ENCODE measurements around the gene RTP2.
"Not testable (repeated sequence)": the region's sequence is repeated elsewhere in the genome, so short reads cannot be mapped to it uniquely, and the experiment has no call there.

The RTP2 gene

DNA sequence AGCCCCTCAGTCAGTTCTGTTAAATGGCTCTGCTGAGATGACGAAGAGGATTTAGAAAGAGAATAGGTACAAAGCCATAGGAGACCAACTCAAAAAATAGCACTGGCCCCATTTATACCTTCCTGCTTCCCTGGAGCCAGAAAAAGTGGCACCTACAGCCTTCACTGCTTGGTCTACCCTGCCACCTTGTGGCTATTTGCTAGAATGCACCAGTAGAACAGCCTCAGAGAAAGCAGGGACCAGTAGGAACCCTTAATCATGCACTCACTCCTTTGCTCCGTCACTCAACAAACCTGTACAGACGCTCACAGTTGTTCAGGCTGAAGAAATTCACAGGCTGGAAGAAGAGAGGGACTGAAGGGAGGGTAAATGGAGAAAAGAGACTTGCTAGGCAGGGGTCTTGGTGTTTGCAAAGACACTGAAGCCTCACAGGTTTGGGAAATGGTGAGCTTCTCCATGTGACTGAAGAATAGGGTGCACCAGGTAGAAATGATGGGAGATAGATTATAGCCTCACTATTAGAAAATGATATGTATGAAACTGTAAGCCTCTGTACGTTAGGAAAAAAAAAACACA, 12.1 kb upstream of the RTP2 start:
- peak in 52 of 58 donors; percentile 4 to 87 (median 44) for DNase-seq

DNA sequence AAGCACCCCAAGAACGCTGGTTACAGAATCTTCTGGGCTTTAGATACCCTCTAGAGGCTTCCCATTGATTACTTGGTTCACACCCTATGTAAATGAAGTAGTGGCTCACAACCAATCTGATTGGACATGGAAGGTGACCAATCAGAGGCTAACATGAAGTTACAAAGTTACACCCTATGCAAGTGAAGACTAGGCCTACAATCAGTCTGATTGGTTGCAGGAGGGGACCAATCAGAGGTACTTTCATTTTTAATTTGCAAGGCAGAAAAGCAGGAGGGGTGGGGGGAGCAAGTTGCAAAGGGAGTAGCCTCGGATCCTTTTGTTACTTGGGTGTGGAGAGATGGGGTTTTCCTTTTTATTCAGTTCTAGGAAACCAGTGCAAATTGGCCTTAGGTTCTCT, 11.1 kb upstream of the RTP2 start:
- no peak for DNase-seq

DNA sequence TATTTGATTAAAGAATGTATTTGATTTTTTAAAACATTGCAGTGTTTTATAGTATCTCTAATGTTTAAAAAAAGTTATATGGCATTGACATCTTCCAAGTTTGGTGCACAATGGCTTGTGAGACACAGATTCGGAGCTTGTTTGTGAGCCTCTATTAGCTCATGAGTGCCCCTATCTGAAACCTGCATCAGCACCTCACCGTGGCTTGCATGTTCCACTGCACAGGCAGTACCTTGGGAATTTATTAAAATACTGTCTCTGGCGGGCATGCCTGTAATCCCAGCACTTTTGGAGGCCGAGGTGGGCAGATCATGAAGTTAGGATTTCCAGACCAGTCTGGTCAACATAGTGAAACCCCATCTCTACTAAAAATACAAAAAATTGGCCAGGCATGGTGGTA, 6.8 kb upstream of the RTP2 start:
- no peak for DNase-seq

DNA sequence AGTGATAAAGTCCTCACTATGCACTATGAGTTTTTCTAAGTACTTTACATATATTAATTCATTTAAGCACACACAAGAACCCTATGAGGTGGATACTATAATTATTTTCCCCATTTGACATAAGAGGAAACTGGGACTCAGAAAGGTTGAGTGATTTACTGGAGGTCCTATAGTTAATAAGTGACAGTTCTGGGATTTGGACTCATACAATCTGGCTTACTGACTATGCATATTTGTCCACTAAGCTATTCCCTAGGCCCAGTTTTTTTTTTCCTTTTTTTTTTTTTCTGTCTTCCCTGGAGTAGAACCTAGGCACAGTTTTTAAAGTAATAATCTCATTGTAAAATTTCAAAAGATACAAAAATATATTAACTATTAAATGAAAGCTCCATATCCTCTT, 6.3 kb upstream of the RTP2 start:
- no peak for DNase-seq

DNA sequence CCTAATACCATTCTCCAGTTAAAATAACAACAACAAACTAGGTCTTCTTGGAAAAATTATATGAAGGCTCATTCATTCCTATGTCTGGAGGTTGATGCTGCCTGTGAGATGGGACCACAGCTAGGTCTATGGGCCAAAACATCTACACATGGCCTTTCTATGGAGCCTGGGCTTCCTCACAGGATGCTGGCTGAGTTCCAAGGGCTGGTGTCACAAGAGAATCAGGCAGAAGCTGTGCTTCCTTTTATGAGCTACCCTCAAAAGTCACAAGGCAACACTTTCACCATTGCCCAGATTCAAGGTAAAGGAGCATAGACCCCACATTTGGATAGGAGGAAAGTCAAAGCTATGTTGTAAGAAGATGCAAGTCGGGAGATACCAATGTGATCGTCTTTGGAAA, 4.6 kb upstream of the RTP2 start:
- peak in 1 of 58 donors; percentile 3 for DNase-seq

DNA sequence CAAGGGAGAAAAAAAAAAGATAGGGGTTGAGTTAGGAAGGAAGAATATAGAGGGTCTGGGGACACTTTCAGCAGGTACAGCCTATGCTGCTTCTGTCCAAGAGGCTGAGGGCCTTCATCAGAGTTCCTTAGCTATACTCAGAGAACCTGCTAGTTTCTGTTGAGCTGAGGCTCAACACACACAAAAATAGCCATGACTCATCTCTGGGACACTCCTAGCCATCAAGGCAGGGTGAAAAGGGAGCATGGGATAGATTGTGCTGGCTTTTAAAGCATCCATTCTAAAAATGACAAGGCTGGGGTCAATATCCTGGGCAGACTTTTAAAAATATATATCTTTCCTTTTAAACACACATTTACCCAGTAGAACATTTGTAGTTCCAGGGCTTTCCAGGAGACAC, 2.8 kb upstream of the RTP2 start:
- DNase-seq = no peak

DNA sequence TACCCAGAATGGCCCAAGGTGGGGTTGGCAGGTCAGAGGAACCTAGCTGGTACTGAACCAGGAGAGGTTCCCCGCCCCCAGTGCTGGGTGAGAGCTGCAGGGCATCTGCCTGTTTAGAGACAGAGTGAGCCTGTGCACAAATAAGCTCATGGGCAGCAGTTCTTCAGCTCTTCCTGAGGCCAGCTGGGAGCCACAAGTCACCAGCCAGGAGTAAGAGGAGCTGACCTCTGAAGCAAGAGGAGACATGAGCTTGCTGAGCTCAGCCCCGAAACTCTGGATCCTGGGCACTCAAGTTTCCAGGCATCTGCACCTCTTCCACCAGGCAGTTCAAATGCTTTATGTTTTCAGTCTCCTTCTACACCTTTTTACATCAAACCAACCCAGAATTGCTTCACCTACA, 2.1 kb downstream of the RTP2 start:
- DNase-seq = no peak

DNA sequence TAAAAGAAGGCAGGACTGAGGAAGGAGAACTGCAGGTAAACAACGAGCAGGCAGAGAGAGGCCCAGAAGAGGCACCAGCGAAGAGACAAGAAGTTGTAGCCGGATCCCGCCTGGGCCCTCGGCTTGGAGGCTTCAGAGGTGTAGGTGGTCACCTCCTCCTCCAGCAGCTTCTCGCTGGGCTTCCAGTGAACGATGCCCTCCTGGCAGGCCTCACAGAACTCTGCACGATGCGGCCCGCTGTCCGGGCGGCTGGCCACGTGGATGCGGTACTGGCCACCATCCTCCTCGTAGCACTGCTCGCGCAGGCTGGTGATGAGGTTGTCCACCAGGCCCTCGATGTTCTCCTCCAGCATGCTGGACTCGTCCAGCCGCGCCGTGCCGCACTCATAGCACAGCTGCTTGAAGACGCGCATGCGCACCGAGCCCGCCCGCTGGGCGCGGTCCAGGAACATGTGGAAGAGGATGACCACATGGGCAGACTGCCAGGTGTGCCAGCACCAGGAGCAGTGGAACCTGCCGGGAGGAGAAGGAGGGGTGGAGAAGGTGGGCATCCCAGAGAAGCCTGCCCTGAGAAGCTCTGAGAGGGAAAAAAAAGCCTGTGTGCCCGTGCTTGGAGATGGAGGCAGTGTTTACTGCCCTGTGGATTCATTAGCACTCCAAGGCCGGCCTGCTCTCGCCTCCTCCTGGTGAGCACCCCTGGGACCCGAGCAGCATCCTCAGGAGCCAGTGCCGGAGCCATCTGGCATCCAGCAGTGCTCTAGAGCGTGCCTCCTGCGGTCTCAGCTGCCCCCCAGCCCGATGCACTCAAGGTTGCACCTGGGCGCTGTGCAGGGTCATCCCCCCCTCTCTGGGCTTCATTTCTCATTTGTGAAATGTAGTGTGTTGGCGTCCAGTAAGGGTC, 3.6 kb downstream of the RTP2 start:
- no peak for DNase-seq

DNA sequence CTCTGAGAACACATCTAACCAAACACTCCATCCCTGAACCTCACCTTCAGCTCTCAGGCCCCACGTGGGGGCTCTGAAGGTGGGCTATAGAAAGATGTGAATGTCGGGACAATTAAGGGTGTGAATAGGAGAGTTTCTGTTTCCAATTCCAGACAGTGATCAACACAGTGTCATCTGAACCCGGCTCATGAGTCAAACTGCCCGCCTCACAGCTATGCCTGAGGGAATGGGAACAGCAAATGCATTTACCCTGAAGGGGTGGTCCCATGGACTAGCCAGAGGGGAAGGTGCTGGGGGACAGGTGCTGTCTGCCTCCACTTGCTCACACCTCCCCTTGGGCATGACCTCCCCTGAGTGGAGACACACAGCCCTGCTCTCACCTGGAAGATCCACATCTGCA, 6.3 kb downstream of the RTP2 start:
- DNase-seq = no peak

GRCh38 chr3:187695449-187695848, 6.9 kb downstream of the RTP2 start:
- DNase-seq = no peak

- no peak for DNase-seq
Measured at GRCh38 chr3:187694801-187695200, 7.6 kb downstream of the RTP2 start.

DNA sequence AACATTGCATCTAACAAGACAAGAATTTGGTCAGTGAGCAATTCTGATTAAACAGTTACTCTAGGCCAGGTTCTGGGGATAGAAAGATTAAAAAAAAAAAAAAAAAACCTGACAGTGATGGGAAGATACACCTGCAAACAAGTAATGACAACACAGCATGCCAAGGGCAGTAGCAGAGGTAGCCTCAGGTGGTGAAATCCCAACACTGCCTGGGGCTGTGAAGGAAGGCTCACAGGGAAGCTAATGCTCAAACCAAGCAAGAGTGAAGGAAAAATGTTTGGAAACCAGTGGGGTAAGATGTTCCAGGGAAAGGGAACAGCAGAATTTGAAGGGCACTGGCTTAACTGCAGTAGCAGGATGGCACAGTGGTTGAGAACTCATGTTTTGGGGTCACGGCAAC, 8.9 kb downstream of the RTP2 start:
- DNase-seq = no peak

GRCh38 chr3:187689984-187690383, 12.4 kb downstream of the RTP2 start:
- no peak for DNase-seq

- DNase-seq = no peak
Measured at GRCh38 chr3:187686621-187687273, 15.6 kb downstream of the RTP2 start.

GRCh38 chr3:187685948-187686347, 16.4 kb downstream of the RTP2 start:
- no peak for DNase-seq

DNA sequence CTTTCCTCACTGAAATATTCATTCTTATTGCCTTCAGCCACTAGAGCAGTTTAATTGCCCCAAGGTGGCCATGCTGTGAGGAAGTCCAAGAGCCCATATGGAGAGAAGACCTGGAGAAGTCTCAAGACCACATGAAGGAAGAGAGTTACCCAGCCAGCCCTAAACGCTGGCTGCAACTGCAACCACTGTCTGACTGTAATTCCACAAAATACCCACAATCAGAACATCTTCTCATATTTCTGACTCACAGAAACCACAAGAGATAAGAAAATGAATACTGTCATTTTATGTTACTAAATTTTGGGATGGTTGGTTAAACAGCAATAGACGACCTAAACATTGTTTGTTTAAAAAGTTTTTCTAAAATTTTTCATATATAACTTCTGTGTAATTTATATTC, 17.5 kb downstream of the RTP2 start:
- DNase-seq = no peak

DNA sequence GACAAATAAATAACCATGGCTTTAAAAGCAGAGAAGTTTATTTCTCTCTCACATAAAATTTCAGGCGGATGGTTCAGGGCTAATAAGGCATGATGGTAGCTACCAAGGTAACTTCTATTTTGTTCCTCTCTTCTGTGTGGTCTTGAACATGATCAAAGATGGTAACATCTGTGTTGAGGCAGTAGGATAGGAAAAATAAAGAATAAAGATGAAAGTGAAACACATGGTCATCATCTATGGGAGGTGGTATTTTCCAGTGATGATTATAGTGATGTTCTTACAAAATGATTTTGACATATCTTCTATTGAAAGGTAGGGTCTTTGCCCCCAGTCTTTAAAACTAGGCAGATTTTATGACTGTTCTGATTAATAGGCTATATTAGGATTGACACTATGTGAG, 17.9 kb downstream of the RTP2 start:
- DNase-seq = no peak

DNA sequence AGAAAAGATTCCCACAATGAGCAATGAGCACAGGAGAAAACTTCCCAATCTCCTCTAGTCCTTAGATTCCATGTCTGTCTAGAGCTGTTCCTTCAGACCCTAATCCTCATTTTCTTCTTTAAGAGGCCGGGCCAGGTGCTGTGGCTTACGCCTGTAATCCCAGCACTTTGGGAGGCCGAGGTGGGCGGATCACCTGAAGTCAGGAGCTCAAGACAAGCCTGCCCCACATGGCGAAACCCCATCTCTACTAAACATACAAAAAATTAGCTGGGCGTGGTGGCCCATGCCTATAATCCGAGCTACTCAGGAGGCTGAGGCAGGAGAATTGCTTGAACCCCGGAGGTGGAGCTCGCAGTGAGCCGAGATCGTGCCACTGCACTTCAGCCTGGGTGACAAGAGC, 20.6 kb downstream of the RTP2 start:
- not testable (repeated sequence) for DNase-seq

GRCh38 chr3:187679638-187680396, 22.5 kb downstream of the RTP2 start:
- peak in 54 of 58 donors; percentile 1 to 81 (median 46) for DNase-seq

GRCh38 chr3:187678726-187679268, 23.6 kb downstream of the RTP2 start:
- peak in 39 of 58 donors; percentile 1 to 62 (median 11) for DNase-seq

GRCh38 chr3:187677604-187678003, 24.8 kb downstream of the RTP2 start:
- no peak for DNase-seq

All from anterior cingulate cortex (tissue), 58 donors.